HG02642 (cell line): Measurements from ENCODE around the gene TRIM49.
"Not testable (repeated sequence)": the region's sequence is repeated elsewhere in the genome, so short reads cannot be mapped to it uniquely, and the experiment has no call there.

Source experiments
- ATAC-seq: cut with Tn5 transposase; IDR thresholded peaks from one replicate; pipeline ENCODE4 v1.9.1; 2021; ENCODE audit warnings: mild to moderate bottlenecking; ENCODE audit not compliant: unreplicated experiment, poor library complexity

TRIM49 gene, protein sequence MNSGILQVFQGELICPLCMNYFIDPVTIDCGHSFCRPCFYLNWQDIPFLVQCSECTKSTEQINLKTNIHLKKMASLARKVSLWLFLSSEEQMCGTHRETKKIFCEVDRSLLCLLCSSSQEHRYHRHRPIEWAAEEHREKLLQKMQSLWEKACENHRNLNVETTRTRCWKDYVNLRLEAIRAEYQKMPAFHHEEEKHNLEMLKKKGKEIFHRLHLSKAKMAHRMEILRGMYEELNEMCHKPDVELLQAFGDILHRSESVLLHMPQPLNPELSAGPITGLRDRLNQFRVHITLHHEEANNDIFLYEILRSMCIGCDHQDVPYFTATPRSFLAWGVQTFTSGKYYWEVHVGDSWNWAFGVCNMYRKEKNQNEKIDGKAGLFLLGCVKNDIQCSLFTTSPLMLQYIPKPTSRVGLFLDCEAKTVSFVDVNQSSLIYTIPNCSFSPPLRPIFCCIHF

DNA sequence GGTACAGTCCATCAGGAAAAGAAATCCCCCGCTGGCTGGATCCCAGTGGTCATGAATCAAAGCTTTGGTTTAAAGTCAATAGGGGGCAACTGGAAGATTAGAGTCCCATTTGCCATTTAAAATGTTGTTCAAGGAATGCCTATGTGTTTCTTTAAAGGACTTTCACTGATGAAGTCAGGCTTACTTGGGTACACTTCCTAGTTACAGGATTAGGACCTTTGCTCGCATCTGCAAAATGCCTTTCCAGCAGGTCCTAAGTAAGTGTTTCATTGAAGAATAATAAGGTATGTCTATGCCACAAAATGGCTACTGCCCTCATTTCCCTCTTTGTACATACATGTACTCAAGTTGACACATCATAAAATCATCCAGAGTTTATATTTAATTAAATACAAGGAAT lies at the start of gene TRIM49:
Gene TRIM49, minus strand, starts transcription at position 101 of the 400 bp plus-strand sequence. CDS start 4,106 bp downstream, outside the sequence.
- ATAC-seq = not testable (repeated sequence)

DNA sequence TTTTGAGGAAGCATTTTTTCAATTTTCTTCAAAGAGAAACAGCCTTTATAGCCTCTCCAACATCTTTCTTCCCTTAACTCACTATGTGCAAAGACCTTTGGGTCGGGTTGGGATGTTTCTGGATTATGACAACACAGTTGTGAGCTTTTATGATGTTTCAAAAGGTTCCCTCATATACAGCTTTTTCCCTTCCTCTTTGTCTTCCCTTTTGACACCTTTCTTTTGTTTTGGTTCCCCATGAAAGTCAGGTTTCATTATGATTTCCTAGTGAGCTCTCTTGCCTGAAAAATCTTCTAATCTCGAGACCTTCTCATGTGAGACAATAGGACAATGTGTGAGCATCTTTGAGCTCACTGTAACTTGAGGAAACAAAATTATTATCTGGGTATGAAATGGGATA lies 18.3 kb upstream of the TRIM49 start:
- ATAC-seq = not testable (repeated sequence)

DNA sequence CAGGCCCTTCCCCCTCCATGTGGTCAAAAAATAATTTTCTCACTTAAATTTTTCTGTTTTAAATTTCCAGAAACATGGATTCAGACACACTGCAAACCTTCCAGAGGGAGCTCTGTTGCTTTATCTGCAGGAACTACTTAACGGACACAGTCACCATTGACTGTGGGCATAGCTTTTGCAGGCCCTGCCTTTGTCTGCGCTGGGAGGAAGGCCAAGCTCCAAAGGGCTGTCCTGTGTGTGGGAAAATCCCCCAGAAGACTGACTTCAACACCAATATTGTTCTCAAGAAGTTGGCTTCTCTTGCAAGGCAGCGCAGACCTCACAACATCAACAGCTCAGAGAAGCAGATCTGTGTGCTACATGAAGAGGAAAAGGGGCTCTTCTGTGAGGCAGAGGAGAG lies 11.6 kb upstream of the TRIM49 start:
- ATAC-seq = not testable (repeated sequence)

DNA sequence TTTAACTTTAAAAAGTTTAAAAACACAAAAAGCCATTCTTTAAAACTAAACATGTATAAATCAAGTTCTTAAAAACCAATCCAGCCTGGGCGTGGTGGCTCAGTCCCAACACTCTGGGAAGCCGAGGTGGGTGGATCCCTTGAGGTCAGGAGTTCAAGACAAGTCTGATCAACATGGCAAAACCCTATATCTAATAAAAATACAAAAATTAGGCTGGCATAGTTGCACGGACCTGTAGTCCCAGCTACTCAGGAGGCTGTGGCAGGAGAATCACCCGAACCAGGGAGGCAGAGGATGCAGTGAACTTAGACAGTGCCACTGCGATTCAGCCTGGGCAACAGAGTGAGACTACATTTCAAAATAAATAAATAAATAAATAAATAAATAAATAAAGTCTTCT lies 5.2 kb upstream of the TRIM49 start:
- ATAC-seq = not testable (repeated sequence)

DNA sequence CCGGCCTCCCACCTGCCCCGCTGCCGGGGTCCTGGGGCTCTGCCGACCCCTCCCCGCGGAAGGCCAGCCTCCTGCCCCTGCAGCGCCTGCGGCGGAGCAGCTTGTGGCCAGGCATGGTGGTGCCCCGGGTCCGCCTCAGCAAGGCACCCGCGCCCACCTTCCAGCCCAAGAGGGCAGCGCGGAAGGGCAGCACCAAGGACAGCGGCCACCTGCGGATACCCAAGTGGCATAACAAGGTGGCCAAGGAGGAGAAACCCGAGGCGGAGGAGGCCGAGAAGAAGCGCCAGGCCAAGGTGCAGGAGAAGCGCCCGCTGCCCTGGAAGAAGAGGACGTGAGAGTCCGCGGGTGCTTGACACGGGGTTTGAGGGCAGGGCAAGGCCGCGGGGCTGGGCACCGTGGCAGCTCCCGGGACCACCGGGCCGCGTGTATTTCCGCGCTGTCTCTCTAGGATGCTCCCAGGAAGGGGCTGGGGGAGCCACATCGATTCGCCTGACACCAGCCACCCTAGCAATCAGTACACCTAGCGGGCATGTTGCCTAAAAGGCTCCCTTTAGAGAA lies 20.8 kb downstream of the TRIM49 start:
- not testable (repeated sequence) for ATAC-seq

DNA sequence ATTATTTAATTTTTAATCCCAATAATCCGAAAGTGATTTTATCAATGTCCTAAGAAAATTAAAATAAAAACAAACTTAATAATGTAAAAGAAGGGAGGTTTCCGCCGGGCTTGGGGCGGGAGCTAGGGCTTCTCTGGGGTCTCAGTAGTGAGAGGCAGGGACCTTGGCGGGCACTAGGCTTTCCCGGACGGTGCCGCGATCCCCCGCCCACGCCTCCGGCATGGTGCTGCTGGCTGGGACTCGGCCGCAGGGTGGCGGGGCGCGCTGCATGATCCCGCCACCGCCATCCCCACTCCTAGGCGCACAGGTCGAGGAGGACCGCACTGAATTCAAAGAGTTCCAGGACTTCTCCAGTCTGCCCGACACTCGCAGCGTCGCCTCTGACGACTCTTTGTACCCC lies 22.6 kb downstream of the TRIM49 start:
- ATAC-seq = not testable (repeated sequence)

DNA sequence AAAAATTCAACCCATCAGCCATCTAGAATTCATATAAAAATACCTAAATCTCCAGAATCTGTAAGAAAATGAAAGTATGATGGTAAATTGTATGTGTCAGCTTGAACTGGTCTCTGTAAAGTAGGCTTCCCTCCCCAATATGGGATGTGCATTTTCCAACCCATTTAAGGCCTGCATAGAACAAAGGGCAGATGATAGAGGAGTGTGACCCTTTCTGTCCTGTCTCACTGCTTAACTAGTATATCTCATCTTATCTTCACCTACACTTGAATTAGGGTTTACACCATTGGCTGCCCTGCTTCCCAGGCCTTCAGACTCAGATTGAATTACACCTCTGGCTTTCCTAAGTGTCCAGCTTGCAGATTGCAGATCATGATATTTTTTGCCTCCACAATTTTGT lies 57.6 kb downstream of the TRIM49 start:
- not testable (repeated sequence) for ATAC-seq
